Caco-2 (cell line): ENCODE measurements around the gene PPFIBP1. TPM values are rescaled to one million over a fixed set of nuclear protein-coding genes. Genes with fewer than 3 reads are reported as not detected.
A peak's percentile ranks its signal among the peaks of the same experiment; 100 is the strongest.
"Not testable (repeated sequence)": the region's sequence is repeated elsewhere in the genome, so short reads cannot be mapped to it uniquely, and the experiment has no call there.

Experiments used
- BruUV-seq: library from RNA; stranded (reverse); fragments of 400-500 nt; replicated peaks from 2 replicates; lab custom pipeline; 2021; lab: Mats Ljungman, UMichigan
- CTCF ChIA-PET: fragments of 300-600 bp; sonication (Branson Sonifier 250); formaldehyde crosslinking; loops from one replicate; lab custom pipeline; 2022; ENCODE audit warnings: antibody characterized with exemption; lab: Charles Lee
- POLR2A ChIA-PET: fragments of 300-600 bp; sonication (Branson Sonifier 250); formaldehyde crosslinking; loops from one replicate; lab custom pipeline; 2022; ENCODE audit warnings: antibody characterized with exemption; lab: Charles Lee
- DNase-seq, 2 experiments: peaks; one replicate each; pipeline versions ENCODE4 v3.0.0 to v3.0.0-alpha.2; 2020 to 2022
- H3K27me3 ChIP-seq: replicated peaks from 2 replicates; pipeline ENCODE4 v1.6.0; 2011; ENCODE audit warnings: low read length; ENCODE audit not compliant: control insufficient read depth, insufficient read depth
- H3K36me3 ChIP-seq: 2 replicates; pipeline ENCODE4 v1.5.1; 2011; ENCODE audit warnings: low read length; ENCODE audit not compliant: control insufficient read depth, insufficient read depth
- H3K4me1 ChIP-seq: fragments of 250-450 bp; sonication (Bioruptor Pico); 2 replicates; pipeline ENCODE4 v1.5.1; 2020; ENCODE audit warnings: mild to moderate bottlenecking
- H3K4me3 ChIP-seq: 2 replicates; pipeline ENCODE4 v1.5.1; 2011; ENCODE audit warnings: low read depth, mild to moderate bottlenecking, control low read depth, low read length
- H3K9me3 ChIP-seq: fragments of 250-450 bp; sonication (Bioruptor Pico); 2 replicates; pipeline ENCODE4 v1.5.1; 2020; ENCODE audit warnings: mild to moderate bottlenecking, moderate library complexity
- H3K27ac Mint-ChIP-seq: one replicate; pipeline ENCODE4 v1.8.0; 2022; ENCODE audit warnings: mixed read lengths; ENCODE audit not compliant: unreplicated experiment
- H3K27me3 Mint-ChIP-seq: one replicate; pipeline ENCODE4 v1.8.0; 2022; ENCODE audit warnings: mixed read lengths; ENCODE audit not compliant: insufficient read depth, unreplicated experiment
- H3K36me3 Mint-ChIP-seq: one replicate; pipeline ENCODE4 v1.8.0; 2022; ENCODE audit warnings: mild to moderate bottlenecking, mixed read lengths; ENCODE audit not compliant: insufficient read depth, unreplicated experiment
- H3K4me1 Mint-ChIP-seq: one replicate; pipeline ENCODE4 v1.8.0; 2022; ENCODE audit warnings: low read depth, mixed read lengths; ENCODE audit not compliant: unreplicated experiment
- H3K4me3 Mint-ChIP-seq: one replicate; pipeline ENCODE4 v1.8.0; 2022; ENCODE audit warnings: mild to moderate bottlenecking, moderate library complexity, mixed read lengths; ENCODE audit not compliant: unreplicated experiment
- H3K9me3 Mint-ChIP-seq: one replicate; pipeline ENCODE4 v1.8.0; 2022; ENCODE audit warnings: mixed read lengths; ENCODE audit not compliant: unreplicated experiment
- CTCF ChIP-seq, 2 experiments: fragments of 200-600 bp in 1 of 2; IDR thresholded peaks; 1 replicate in 1 of 2; 2 replicates in 1 of 2; pipeline versions ENCODE4 v1.5.1 to v1.8.0; 2011 to 2022; ENCODE audit warnings: antibody characterized with exemption in 1 of 2, control low read depth in 1 of 2, inconsistent platforms in 1 of 2, low read depth in 1 of 2, low read length in 1 of 2, mild to moderate bottlenecking in 1 of 2, moderate library complexity in 1 of 2; ENCODE audit not compliant: insufficient read depth in 1 of 2, severe bottlenecking in 1 of 2, unreplicated experiment in 1 of 2
- intact Hi-C: fragments of 100-400 bp; cut with micrococcal nuclease; formaldehyde crosslinking; loops from one replicate; pipeline ENCODE4 v1.10.0; 2022; ENCODE audit not compliant: unreplicated experiment
- total RNA-seq: library from RNA; stranded (reverse); gene quantifications from 2 replicates; pipeline ENCODE4 v1.2.3, GENCODE V29; 2022

The PPFIBP1 gene
- total RNA-seq, 1 experiment from 2014 or later, result 109 TPM

- Mint-ChIP-seq H3K4me1 (peaks cover 24% of the 10 kb centered on the region), H3K4me3 (no peak overlapping the region), H3K27ac (peak overlapping the region; percentile 36), H3K27me3 (no peaks in the 10 kb centered on the region), H3K9me3 (no peaks in the 10 kb centered on the region), H3K36me3 (peaks cover 43% of the 10 kb centered on the region)
- no TSS peak for BruUV-seq
- Histone ChIP-seq H3K27me3 (no peaks in the 10 kb centered on the region), H3K4me3 (no peak overlapping the region), H3K4me1 (peaks cover 25% of the 10 kb centered on the region; the same call in 1 of the 2 replicates), H3K9me3 (0 out of 2 replicates have a peak, but pooled peaks cover 9% of the 10 kb centered on the region), H3K36me3 (no peaks in the 10 kb centered on the region; the same call in 1 of the 2 replicates)
- intact Hi-C loops, result no loop called here
- ChIA-PET POLR2A (no interaction called here), CTCF (no interaction called here)
- TF ChIP-seq CTCF (IDR thresholded peaks at IDR 0.05; ENCODE audit: insufficient read depth in 1 of 2, low read depth in 1 of 2, low read length in 1 of 2, severe bottlenecking in 1 of 2, unreplicated experiment in 1 of 2), result no peak
- DNase-seq, result peak in 1 of 2 experiments; percentile 29
Observed at GRCh38 chr12:27592548-27592947, 68.5 kb downstream of the PPFIBP1 start.

GRCh38 chr12:27593266-27593665 lies 69.3 kb downstream of the PPFIBP1 start:
- Mint-ChIP-seq H3K27ac (peak overlapping the region; percentile 36), H3K36me3 (peaks cover 44% of the 10 kb centered on the region), H3K9me3 (no peaks in the 10 kb centered on the region), H3K27me3 (no peaks in the 10 kb centered on the region), H3K4me1 (peaks cover 18% of the 10 kb centered on the region), H3K4me3 (no peak overlapping the region)
- BruUV-seq, result no TSS peak
- no peaks in the 10 kb centered on the region for H3K27me3 ChIP-seq
- H3K36me3 ChIP-seq, result no peaks in the 10 kb centered on the region; the same call in 1 of the 2 replicates
- TF ChIP-seq CTCF (IDR thresholded peaks at IDR 0.05; ENCODE audit: insufficient read depth in 1 of 2, low read depth in 1 of 2, low read length in 1 of 2, severe bottlenecking in 1 of 2, unreplicated experiment in 1 of 2), result no peak
- H3K4me3 ChIP-seq, result no peak overlapping the region
- CTCF ChIA-PET, result no interaction called here
- POLR2A ChIA-PET, result no interaction called here
- no peak for DNase-seq
- intact Hi-C loops, result no loop called here
- H3K4me1 ChIP-seq, result peaks cover 25% of the 10 kb centered on the region; the same call in 1 of the 2 replicates
- 0 out of 2 replicates have a peak, but pooled peaks cover 9% of the 10 kb centered on the region for H3K9me3 ChIP-seq

GRCh38 chr12:27595231-27595642 lies 71.2 kb downstream of the PPFIBP1 start:
- 0 out of 2 replicates have a peak, but pooled peaks cover 8% of the 10 kb centered on the region for H3K4me1 ChIP-seq
- peaks cover 18% of the 10 kb centered on the region for H3K4me1 Mint-ChIP-seq
- 0 out of 2 replicates have a peak, but pooled peaks cover 9% of the 10 kb centered on the region for H3K9me3 ChIP-seq
- peak overlapping the region; percentile 73 for H3K27ac Mint-ChIP-seq
- intact Hi-C loops, result no loop called here
- DNase-seq, result peak in 1 of 2 experiments; percentile 44
- H3K27me3 Mint-ChIP-seq, result no peaks in the 10 kb centered on the region
- H3K36me3 Mint-ChIP-seq, result peaks cover 42% of the 10 kb centered on the region
- ChIA-PET CTCF (no interaction called here), POLR2A (no interaction called here)
- H3K4me3 ChIP-seq, result no peak overlapping the region
- BruUV-seq, result no TSS peak
- H3K36me3 ChIP-seq, result no peaks in the 10 kb centered on the region; the same call in 1 of the 2 replicates
- TF ChIP-seq CTCF (IDR thresholded peaks at IDR 0.05; ENCODE audit: insufficient read depth in 1 of 2, low read depth in 1 of 2, low read length in 1 of 2, severe bottlenecking in 1 of 2, unreplicated experiment in 1 of 2), result no peak
- no peaks in the 10 kb centered on the region for H3K27me3 ChIP-seq
- H3K4me3 Mint-ChIP-seq, result no peak overlapping the region
- no peaks in the 10 kb centered on the region for H3K9me3 Mint-ChIP-seq

- CTCF ChIA-PET, BruUV-seq, H3K4me1 ChIP-seq, H3K36me3 ChIP-seq, POLR2A ChIA-PET, H3K4me3 Mint-ChIP-seq, H3K27me3 ChIP-seq, H3K4me1 Mint-ChIP-seq, H3K4me3 ChIP-seq, H3K27me3 Mint-ChIP-seq, H3K27ac Mint-ChIP-seq, H3K9me3 ChIP-seq, intact Hi-C loops, H3K9me3 Mint-ChIP-seq, DNase-seq: not testable (repeated sequence)
- H3K36me3 Mint-ChIP-seq, result peaks cover 27% of the 10 kb centered on the region
Observed at GRCh38 chr12:27598866-27599265, 74.9 kb downstream of the PPFIBP1 start.
